Measurements from ENCODE around the gene HEMK1.

Gene HEMK1

GRCh38 chr3:50545781-50546180, 23.5 kb upstream of the HEMK1 start:
- no peak for DNase-seq (ENCODE audit: low read depth)

GRCh38 chr3:50549226-50549625, 20.1 kb upstream of the HEMK1 start:
- no peak for TF ChIP-seq CTCF (IDR thresholded peaks at IDR 0.05; ENCODE audit: control insufficient read depth, insufficient read depth, low read depth, low read length, missing control alignments)
- no peak overlapping the region for H3K4me3 ChIP-seq (ENCODE audit: control insufficient read depth, low read depth, low read length)
- DNase-seq (ENCODE audit: low read depth): no peak

More at GRCh38 chr3:50545781-50546180, 23.5 kb upstream of the HEMK1 start:
- no peak for TF ChIP-seq CTCF (IDR thresholded peaks at IDR 0.05; ENCODE audit: control insufficient read depth, insufficient read depth, low read depth, low read length, missing control alignments)
- H3K4me3 ChIP-seq (ENCODE audit: control insufficient read depth, low read depth, low read length): no peak overlapping the region

- peak; percentile 75 for TF ChIP-seq CTCF (IDR thresholded peaks at IDR 0.05; ENCODE audit: control insufficient read depth, insufficient read depth, low read depth, low read length, missing control alignments)
- no peak for DNase-seq (ENCODE audit: low read depth)
- no peak overlapping the region for H3K4me3 ChIP-seq (ENCODE audit: control insufficient read depth, low read depth, low read length)
Observed at GRCh38 chr3:50550079-50550736, 19.1 kb upstream of the HEMK1 start.

GRCh38 chr3:50551054-50551659, 18.2 kb upstream of the HEMK1 start:
- no peak for TF ChIP-seq CTCF (IDR thresholded peaks at IDR 0.05; ENCODE audit: control insufficient read depth, insufficient read depth, low read depth, low read length, missing control alignments)
- DNase-seq (ENCODE audit: low read depth): no peak
- H3K4me3 ChIP-seq (ENCODE audit: control insufficient read depth, low read depth, low read length): no peak overlapping the region

- no peak for DNase-seq (ENCODE audit: low read depth)
- no peak for TF ChIP-seq CTCF (IDR thresholded peaks at IDR 0.05; ENCODE audit: control insufficient read depth, insufficient read depth, low read depth, low read length, missing control alignments)
- H3K4me3 ChIP-seq (ENCODE audit: control insufficient read depth, low read depth, low read length): no peak overlapping the region
Observed at GRCh38 chr3:50551681-50552435, 17.5 kb upstream of the HEMK1 start.

GRCh38 chr3:50552598-50552997, 16.7 kb upstream of the HEMK1 start:
- TF ChIP-seq CTCF (IDR thresholded peaks at IDR 0.05; ENCODE audit: control insufficient read depth, insufficient read depth, low read depth, low read length, missing control alignments): no peak
- no peak overlapping the region for H3K4me3 ChIP-seq (ENCODE audit: control insufficient read depth, low read depth, low read length)
- no peak for DNase-seq (ENCODE audit: low read depth)

All from AG09309 (cell line).